ENCODE results near the gene POLD4.
A peak's percentile ranks its signal among the peaks of the same experiment; 100 is the strongest.

The POLD4 gene

GRCh38 chr11:67387518-67387917 lies 34.2 kb upstream of the POLD4 start:
- no peak for DNase-seq (ENCODE audit: low spot score)

GRCh38 chr11:67387069-67387468 lies 33.7 kb upstream of the POLD4 start:
- no peak for DNase-seq (ENCODE audit: low spot score)

- peak; percentile 89 for DNase-seq (ENCODE audit: low spot score)
Observed at GRCh38 chr11:67384851-67385366, 31.6 kb upstream of the POLD4 start.

- peak; percentile 82 for DNase-seq (ENCODE audit: low spot score)
Observed at GRCh38 chr11:67382276-67383136, 29.2 kb upstream of the POLD4 start.

GRCh38 chr11:67381244-67381972 lies 28.1 kb upstream of the POLD4 start:
- DNase-seq (ENCODE audit: low spot score) = no peak

- DNase-seq (ENCODE audit: low spot score) = no peak
Observed at GRCh38 chr11:67379061-67380058, 26.0 kb upstream of the POLD4 start.

GRCh38 chr11:67378544-67378943 lies 25.2 kb upstream of the POLD4 start:
- DNase-seq (ENCODE audit: low spot score) = no peak

GRCh38 chr11:67376873-67377808 lies 23.8 kb upstream of the POLD4 start:
- DNase-seq (ENCODE audit: low spot score) = peak; percentile 85

GRCh38 chr11:67376063-67376820 lies 22.9 kb upstream of the POLD4 start:
- DNase-seq (ENCODE audit: low spot score) = no peak

- DNase-seq (ENCODE audit: low spot score) = peak; percentile 87
Observed at GRCh38 chr11:67375320-67376055, 22.1 kb upstream of the POLD4 start.

GRCh38 chr11:67374571-67375281 lies 21.4 kb upstream of the POLD4 start:
- DNase-seq (ENCODE audit: low spot score) = peak; percentile 94

- peak; percentile 100 for DNase-seq (ENCODE audit: low spot score)
Observed at GRCh38 chr11:67373648-67374570, 20.6 kb upstream of the POLD4 start.

GRCh38 chr11:67372993-67373647 lies 19.8 kb upstream of the POLD4 start, which contains the start of gene CLCF1:
Gene CLCF1, minus strand, starts transcription at chr11:67373598. Its CDS starts 59 bp downstream, at chr11:67373539.
- peak; percentile 51 for DNase-seq (ENCODE audit: low spot score)

- peak; percentile 62 for DNase-seq (ENCODE audit: low spot score)
Observed at GRCh38 chr11:67372321-67372992, 19.1 kb upstream of the POLD4 start.

- no peak for DNase-seq (ENCODE audit: low spot score)
Observed at GRCh38 chr11:67371911-67372320, 18.6 kb upstream of the POLD4 start.
